HepG2 (cell line): ENCODE measurements around the gene GGTLC2. TPM values are rescaled to one million over a fixed set of nuclear protein-coding genes. Genes with fewer than 3 reads are reported as not detected.

Source experiments
- ATAC-seq: fragments of 200-7000 bp; cut with Tn5 transposase; 3 replicates; pipeline ENCODE4 v1.9.1; 2020; ENCODE audit warnings: mild to moderate bottlenecking, moderate library complexity
- BruUV-seq: library from RNA; stranded (reverse); fragments of 400-500 nt; replicated peaks from 2 replicates; lab custom pipeline; 2021; lab: Mats Ljungman, UMichigan
- CTCF ChIA-PET: fragments of 300-600 bp; formaldehyde crosslinking; extraction: SDS; loops from one replicate; lab custom pipeline; 2021; ENCODE audit warnings: low total read pairs, inconsistent platforms, low intra/inter-chr PET ratio; lab: Yijun Ruan, JAX
- POLR2A ChIA-PET: fragments of 350-600 bp; sonication (Branson Sonifier 250); formaldehyde crosslinking; loops from one replicate; lab custom pipeline; 2020; ENCODE audit warnings: antibody characterized with exemption, inconsistent platforms; lab: Yijun Ruan, JAX
- DNase-seq: peaks from one replicate; pipeline ENCODE4 v3.0.0-alpha.2; 2015; ENCODE audit warnings: low spot score
- FAIRE-seq: peaks from 3 replicates; lab custom pipeline; 2011; peaks lifted over from hg19 to GRCh38; lab: Jason Lieb, UNC
- H2AFZ ChIP-seq: one replicate; pipeline ENCODE4 v1.6.1; 2011; ENCODE audit warnings: low read length, inconsistent platforms
- H3K27ac ChIP-seq: fragments of 300-600 bp; 3 replicates; pipeline ENCODE4 v1.8.0; 2011; ENCODE audit warnings: mixed run types, mild to moderate bottlenecking, mixed read lengths, low read length, inconsistent platforms; ENCODE audit not compliant: insufficient read depth; ENCODE audit errors: extremely low read length
- H3K27me3 ChIP-seq, 2 experiments: fragments of 200-600 bp in 1 of 2; 2 replicates in 1 of 2; 3 replicates in 1 of 2; pipeline versions ENCODE4 v1.6.0 to v1.8.0; 2011; ENCODE audit warnings: low read length in 2 of 2, mild to moderate bottlenecking in 2 of 2, moderate library complexity in 2 of 2, inconsistent platforms in 1 of 2; ENCODE audit not compliant: insufficient read depth in 2 of 2, control insufficient read depth in 1 of 2
- H3K36me3 ChIP-seq, 2 experiments: fragments of 200-600 bp in 1 of 2; replicated peaks in 1 of 2; 2 replicates in 1 of 2; 3 replicates in 1 of 2; pipeline versions ENCODE4 v1.5.1 to v1.8.0; 2011; ENCODE audit warnings: low read length in 2 of 2, inconsistent platforms in 1 of 2; ENCODE audit not compliant: insufficient read depth in 2 of 2, control insufficient read depth in 1 of 2
- H3K4me1 ChIP-seq: 2 replicates; pipeline ENCODE4 v1.5.1; 2012; ENCODE audit warnings: low read length, inconsistent platforms; ENCODE audit not compliant: insufficient read depth
- H3K4me2 ChIP-seq: 2 replicates; pipeline ENCODE4 v1.6.0; 2011; ENCODE audit warnings: low read depth, low read length, inconsistent platforms
- H3K4me3 ChIP-seq, 3 experiments: fragments of 200-600 bp in 1 of 3; sonication (generic), shearing (Covaris generic) in 1 of 3; replicated peaks in 1 of 3; 2 replicates each; pipeline ENCODE4 v1.5.1; 2011 to 2016; ENCODE audit warnings: low read length in 3 of 3, inconsistent platforms in 2 of 3, low read depth in 2 of 3, mild to moderate bottlenecking in 2 of 3, control low read depth in 1 of 3, mixed read lengths in 1 of 3; ENCODE audit not compliant: insufficient read depth in 1 of 3
- H3K79me2 ChIP-seq: one replicate; pipeline ENCODE4 v1.6.1; 2011; ENCODE audit warnings: low read length, inconsistent platforms; ENCODE audit not compliant: insufficient read depth
- H3K9ac ChIP-seq: 2 replicates; pipeline ENCODE4 v1.6.0; 2011; ENCODE audit warnings: mild to moderate bottlenecking, low read depth, low read length, inconsistent platforms; ENCODE audit not compliant: insufficient read depth
- H3K9me3 ChIP-seq: 2 replicates; pipeline ENCODE4 v1.5.1; 2012; ENCODE audit warnings: mild to moderate bottlenecking, low read length
- H4K20me1 ChIP-seq: 2 replicates; pipeline ENCODE4 v1.6.0; 2011; ENCODE audit warnings: inconsistent platforms, mild to moderate bottlenecking, low read length, moderate library complexity; ENCODE audit not compliant: insufficient read depth
- CBFB ChIP-seq: sonication (generic); formaldehyde crosslinking; IDR thresholded peaks from 2 replicates; pipeline ENCODE4 v1.4.0; 2020; ENCODE audit warnings: missing genetic modification reagents
- E2F5 ChIP-seq: sonication (generic); formaldehyde crosslinking; conservative IDR thresholded peaks from 2 replicates; pipeline ENCODE4 v1.4.0; 2020; ENCODE audit warnings: missing genetic modification reagents
- FOXJ3 ChIP-seq: sonication (generic); formaldehyde crosslinking; IDR thresholded peaks from 2 replicates; pipeline ENCODE4 v1.4.0; 2020; ENCODE audit warnings: missing genetic modification reagents, mild to moderate bottlenecking, borderline replicate concordance
- IRX3 ChIP-seq: sonication (generic); formaldehyde crosslinking; IDR thresholded peaks from 2 replicates; pipeline ENCODE4 v1.8.1; 2023; ENCODE audit warnings: mild to moderate bottlenecking, low read depth, missing genetic modification reagents, borderline replicate concordance
- MYNN ChIP-seq: sonication (generic); formaldehyde crosslinking; IDR thresholded peaks from 2 replicates; pipeline ENCODE4 v1.4.0; 2020; ENCODE audit warnings: mild to moderate bottlenecking, low read depth, missing genetic modification reagents
- SIX4 ChIP-seq: sonication (generic); formaldehyde crosslinking; IDR thresholded peaks from 2 replicates; pipeline ENCODE4 v1.4.0; 2020; ENCODE audit warnings: missing genetic modification reagents
- SP5 ChIP-seq: IDR thresholded peaks from 2 replicates; pipeline ENCODE4 v1.6.1; 2016; ENCODE audit warnings: low read depth, borderline replicate concordance
- ZBTB42 ChIP-seq: sonication (generic); formaldehyde crosslinking; IDR thresholded peaks from 2 replicates; pipeline ENCODE4 v1.5.0; 2020; ENCODE audit warnings: mild to moderate bottlenecking, missing genetic modification reagents
- ZFP36L1 ChIP-seq: sonication (generic); formaldehyde crosslinking; IDR thresholded peaks from 2 replicates; pipeline ENCODE4 v1.8.0; 2022; ENCODE audit warnings: mild to moderate bottlenecking, missing genetic modification reagents, moderate library complexity
- ZNF12 ChIP-seq: sonication (generic); formaldehyde crosslinking; IDR thresholded peaks from 2 replicates; pipeline ENCODE4 v1.5.0; 2020; ENCODE audit warnings: missing genetic modification reagents
- ZNF230 ChIP-seq: sonication (generic); formaldehyde crosslinking; IDR thresholded peaks from 2 replicates; pipeline ENCODE4 v1.4.0; 2020; ENCODE audit warnings: mild to moderate bottlenecking, missing genetic modification reagents
- ZNF263 ChIP-seq: sonication (generic); formaldehyde crosslinking; IDR thresholded peaks from 2 replicates; pipeline ENCODE4 v1.4.0; 2020; ENCODE audit warnings: missing genetic modification reagents
- ZNF326 ChIP-seq: sonication (generic); formaldehyde crosslinking; IDR thresholded peaks from 2 replicates; pipeline ENCODE4 v1.4.0; 2020; ENCODE audit warnings: missing genetic modification reagents, borderline replicate concordance
- ZNF33A ChIP-seq: sonication (generic); formaldehyde crosslinking; IDR thresholded peaks from 2 replicates; pipeline ENCODE4 v1.5.1; 2020; ENCODE audit warnings: missing genetic modification reagents, mild to moderate bottlenecking, moderate library complexity, borderline replicate concordance
- ZNF761 ChIP-seq: sonication (generic); formaldehyde crosslinking; conservative IDR thresholded peaks from 2 replicates; pipeline ENCODE4 v1.4.0; 2020; ENCODE audit warnings: mild to moderate bottlenecking, missing genetic modification reagents
- ZNF780A ChIP-seq: sonication (generic); formaldehyde crosslinking; IDR thresholded peaks from 2 replicates; pipeline ENCODE4 v1.8.0; 2022; ENCODE audit warnings: mild to moderate bottlenecking, missing genetic modification reagents, moderate library complexity
- ZNF883 ChIP-seq: sonication (generic); formaldehyde crosslinking; IDR thresholded peaks from 2 replicates; pipeline ENCODE4 v1.5.1; 2020; ENCODE audit warnings: mild to moderate bottlenecking, missing genetic modification reagents; ENCODE audit errors: not compliant biosample characterization
- WGBS: methylation state at CpG from one replicate; pipeline ENCODE4 v1.1.6; 2017; ENCODE audit warnings: low lambda C conversion rate; 5-methylcytosine and 5-hydroxymethylcytosine counted together
- in situ Hi-C: cut with HindIII; loops from 2 replicates; pipeline ENCODE4 v1.10.0; 2017; ENCODE audit warnings: low pct_unique_long_range_greater_than_20kb; ENCODE audit not compliant: extremely low pct_ligation_motif_present
- intact Hi-C: fragments of 100-400 bp; cut with micrococcal nuclease; formaldehyde crosslinking; loops from one replicate; pipeline ENCODE4 v1.10.0; 2022; ENCODE audit not compliant: unreplicated experiment
- polyA plus RNA-seq, 8 experiments: library from polyadenylated mRNA; depleted of rRNA in 3 of 8; stranded (reverse) in 7 of 8; unstranded in 1 of 8; fragments of >200 nt; fragmentation: Illumina TruSeq in 4 of 8; extraction: Trizol in 4 of 8; gene quantifications; 2 replicates each; pipeline versions ENCODE4 v1.2.1 to v1.2.3, GENCODE V29; 2011 to 2016; ENCODE audit warnings: low read depth in 4 of 8, missing spikeins in 1 of 8, mixed read lengths in 1 of 8; ENCODE audit not compliant: insufficient read depth in 1 of 8
- total RNA-seq, 5 experiments: library from RNA; depleted of rRNA; stranded (reverse); fragments of >200 nt; fragmentation: Illumina TruSeq; extraction: Trizol; gene quantifications; 2 replicates each; pipeline ENCODE4 v1.2.3, GENCODE V29; 2016; ENCODE audit warnings: low read depth in 1 of 5
- TF ChIP-seq, protein P1 (sequence below): sonication (generic); formaldehyde crosslinking; IDR thresholded peaks from 2 replicates; pipeline ENCODE4 v1.4.0; 2020; ENCODE audit warnings: missing genetic modification reagents
- TF ChIP-seq, protein P2 (sequence below): sonication (generic); formaldehyde crosslinking; IDR thresholded peaks from 2 replicates; pipeline ENCODE4 v1.4.0; 2020; ENCODE audit warnings: missing genetic modification reagents, borderline replicate concordance

Gene GGTLC2
- total and polyA plus RNA-seq, 2 of the 13 experiments (the other 11 are each of a cell fraction or from before 2014, with no cell fraction given) = not detected

GRCh38 chr22:22598144-22598543, 46.3 kb upstream of the GGTLC2 start:
- 25% methylated on average over 4 of the region's 5 CpGs for WGBS
- CTCF ChIA-PET = no interaction called here

GRCh38 chr22:22599248-22599647, 45.2 kb upstream of the GGTLC2 start:
- BruUV-seq = no TSS peak
- intact Hi-C loops = no loop called here
- TF ChIP-seq IRX3 (no peak), E2F5 (CRISPR knock-in tag) (no peak), ZNF780A (CRISPR knock-in tag) (no peak), MYNN (CRISPR knock-in tag) (no peak), ZBTB42 (CRISPR knock-in tag) (no peak), SIX4 (no peak), CBFB (no peak), ZNF12 (CRISPR knock-in tag) (no peak), FOXJ3 (no peak)
- TF ChIP-seq, protein P1, sequence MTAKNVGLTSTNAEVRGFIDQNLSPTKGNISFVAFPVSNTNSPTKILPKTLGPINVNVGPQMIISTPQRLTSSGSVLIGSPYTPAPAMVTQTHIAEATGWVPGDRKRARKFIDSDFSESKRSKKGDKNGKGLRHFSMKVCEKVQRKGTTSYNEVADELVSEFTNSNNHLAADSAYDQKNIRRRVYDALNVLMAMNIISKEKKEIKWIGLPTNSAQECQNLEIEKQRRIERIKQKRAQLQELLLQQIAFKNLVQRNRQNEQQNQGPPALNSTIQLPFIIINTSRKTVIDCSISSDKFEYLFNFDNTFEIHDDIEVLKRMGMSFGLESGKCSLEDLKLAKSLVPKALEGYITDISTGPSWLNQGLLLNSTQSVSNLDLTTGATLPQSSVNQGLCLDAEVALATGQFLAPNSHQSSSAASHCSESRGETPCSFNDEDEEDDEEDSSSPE = no peak
- TF ChIP-seq, protein P2, sequence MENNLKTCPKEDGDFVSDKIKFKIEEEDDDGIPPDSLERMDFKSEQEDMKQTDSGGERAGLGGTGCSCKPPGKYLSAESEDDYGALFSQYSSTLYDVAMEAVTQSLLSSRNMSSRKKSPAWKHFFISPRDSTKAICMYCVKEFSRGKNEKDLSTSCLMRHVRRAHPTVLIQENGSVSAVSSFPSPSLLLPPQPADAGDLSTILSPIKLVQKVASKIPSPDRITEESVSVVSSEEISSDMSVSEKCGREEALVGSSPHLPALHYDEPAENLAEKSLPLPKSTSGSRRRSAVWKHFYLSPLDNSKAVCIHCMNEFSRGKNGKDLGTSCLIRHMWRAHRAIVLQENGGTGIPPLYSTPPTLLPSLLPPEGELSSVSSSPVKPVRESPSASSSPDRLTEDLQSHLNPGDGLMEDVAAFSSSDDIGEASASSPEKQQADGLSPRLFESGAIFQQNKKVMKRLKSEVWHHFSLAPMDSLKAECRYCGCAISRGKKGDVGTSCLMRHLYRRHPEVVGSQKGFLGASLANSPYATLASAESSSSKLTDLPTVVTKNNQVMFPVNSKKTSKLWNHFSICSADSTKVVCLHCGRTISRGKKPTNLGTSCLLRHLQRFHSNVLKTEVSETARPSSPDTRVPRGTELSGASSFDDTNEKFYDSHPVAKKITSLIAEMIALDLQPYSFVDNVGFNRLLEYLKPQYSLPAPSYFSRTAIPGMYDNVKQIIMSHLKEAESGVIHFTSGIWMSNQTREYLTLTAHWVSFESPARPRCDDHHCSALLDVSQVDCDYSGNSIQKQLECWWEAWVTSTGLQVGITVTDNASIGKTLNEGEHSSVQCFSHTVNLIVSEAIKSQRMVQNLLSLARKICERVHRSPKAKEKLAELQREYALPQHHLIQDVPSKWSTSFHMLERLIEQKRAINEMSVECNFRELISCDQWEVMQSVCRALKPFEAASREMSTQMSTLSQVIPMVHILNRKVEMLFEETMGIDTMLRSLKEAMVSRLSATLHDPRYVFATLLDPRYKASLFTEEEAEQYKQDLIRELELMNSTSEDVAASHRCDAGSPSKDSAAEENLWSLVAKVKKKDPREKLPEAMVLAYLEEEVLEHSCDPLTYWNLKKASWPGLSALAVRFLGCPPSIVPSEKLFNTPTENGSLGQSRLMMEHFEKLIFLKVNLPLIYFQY (CRISPR knock-in tag) = no peak

More at GRCh38 chr22:22598144-22598543, 46.3 kb upstream of the GGTLC2 start:
- no peak for DNase-seq
- no peak for FAIRE-seq
- H3K9me3 ChIP-seq = no peaks in the 10 kb centered on the region
- intact Hi-C loops (no loop called here), in situ Hi-C loops (no loop called here)
- H3K79me2 ChIP-seq = no peaks in the 10 kb centered on the region
- ATAC-seq = no peak
- POLR2A ChIA-PET = no interaction called here
- H3K4me2 ChIP-seq = no peak overlapping the region
- H3K9ac ChIP-seq = no peak overlapping the region
- H3K36me3 ChIP-seq = no peaks in the 10 kb centered on the region
- H3K27ac ChIP-seq = no peak overlapping the region
- H2AFZ ChIP-seq = no peak overlapping the region
- no peaks in the 10 kb centered on the region for H3K4me1 ChIP-seq
- no peak for TF ChIP-seq ZNF263
- no peak for TF ChIP-seq SP5 (CRISPR knock-in tag)
- TF ChIP-seq ZNF761 (CRISPR knock-in tag) = no peak
- no peak for TF ChIP-seq ZNF883
- no peak for TF ChIP-seq ZNF326 (CRISPR knock-in tag)
- TF ChIP-seq ZFP36L1 = no peak
- TF ChIP-seq ZNF33A = no peak
- TF ChIP-seq ZNF230 (CRISPR knock-in tag) = no peak
- no peaks in the 10 kb centered on the region for H4K20me1 ChIP-seq
- no peak overlapping the region for H3K4me3 ChIP-seq
- peaks cover 2 to 19% of the 10 kb centered on the region in 2 experiments; a peak in 3 of 5 replicates for H3K27me3 ChIP-seq
- no TSS peak for BruUV-seq

More at GRCh38 chr22:22599248-22599647, 45.2 kb upstream of the GGTLC2 start:
- Histone ChIP-seq H3K4me3 (no peak overlapping the region), H3K36me3 (no peaks in the 10 kb centered on the region), H3K27ac (no peak overlapping the region), H3K9ac (no peak overlapping the region), H2AFZ (no peak overlapping the region), H3K27me3 (peaks cover 2 to 22% of the 10 kb centered on the region in 2 experiments; a peak in 3 of 5 replicates), H3K9me3 (no peaks in the 10 kb centered on the region), H4K20me1 (no peaks in the 10 kb centered on the region), H3K79me2 (no peaks in the 10 kb centered on the region), H3K4me1 (no peaks in the 10 kb centered on the region), H3K4me2 (no peak overlapping the region)
- ChIA-PET POLR2A (no interaction called here), CTCF (no interaction called here)
- DNase-seq (no peak), FAIRE-seq (no peak), ATAC-seq (no peak)
- in situ Hi-C loops = no loop called here
- WGBS = 4% methylated on average over 3 of the region's 3 CpGs
